ENCODE data around the gene OGFOD2.

Gene OGFOD2

DNA sequence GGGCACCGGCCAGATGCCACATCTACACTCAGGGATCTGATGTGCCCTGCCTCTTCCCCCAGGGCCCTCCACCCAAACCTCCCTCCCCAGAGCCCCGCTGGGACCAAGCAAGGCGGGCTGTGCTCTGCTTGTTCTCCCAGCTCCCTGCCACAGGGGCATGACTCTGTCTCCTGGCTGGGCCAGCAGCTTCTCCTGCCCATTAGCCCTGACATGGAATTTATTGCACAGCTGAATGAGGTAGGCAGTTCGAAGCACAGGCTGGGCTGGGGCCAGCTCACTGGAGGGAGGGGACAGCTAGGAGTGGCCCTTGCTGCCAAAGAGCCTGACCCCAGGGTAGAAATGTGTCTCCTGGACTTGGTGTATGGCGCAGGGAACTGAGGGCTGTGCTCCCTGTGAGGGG is 47.8 kb downstream of the OGFOD2 start:
- H3K79me1 ChIP-seq (ENCODE audit: low read length) = no peaks in the 10 kb centered on the region
- H3K4me2 ChIP-seq (ENCODE audit: low read length) = no peak overlapping the region
- no peak overlapping the region for H3K4me3 ChIP-seq (ENCODE audit: low read length)
- H3K27me3 ChIP-seq (ENCODE audit: insufficient read depth, low read length, poor library complexity) = no peaks in the 10 kb centered on the region
- no peak overlapping the region for H3K9ac ChIP-seq (ENCODE audit: low read length)
- H3K18ac ChIP-seq (ENCODE audit: low read length) = no peak overlapping the region
- H3K27ac ChIP-seq (ENCODE audit: low read depth, low read length) = no peak overlapping the region
- no peaks in the 10 kb centered on the region for H3K79me2 ChIP-seq (ENCODE audit: control insufficient read depth, insufficient read depth, low read length)
- H3K4me1 ChIP-seq (ENCODE audit: control insufficient read depth, low read depth, low read length) = no peaks in the 10 kb centered on the region
- no peaks in the 10 kb centered on the region for H3K36me3 ChIP-seq (ENCODE audit: control insufficient read depth, insufficient read depth, low read length)
- H2BK5ac ChIP-seq (ENCODE audit: low read length) = no peak overlapping the region
- H2BK120ac ChIP-seq (ENCODE audit: low read depth, low read length) = no peak overlapping the region
- no peak overlapping the region for H2BK15ac ChIP-seq (replicated peaks; ENCODE audit: low read depth)
- no CpG with 5 or more reads among the region's 5 CpGs for WGBS (ENCODE audit: extremely low coverage, insufficient coverage, low lambda C conversion rate)
- no peak overlapping the region for H4K5ac ChIP-seq (ENCODE audit: low read length)
- no peak for DNase-seq
- no peak overlapping the region for H3K56ac ChIP-seq (ENCODE audit: low read length)
- H3K23ac ChIP-seq (ENCODE audit: low read length) = no peak overlapping the region
- no peak overlapping the region for H4K8ac ChIP-seq (ENCODE audit: low read depth, low read length)
- H2AK5ac ChIP-seq (ENCODE audit: low read length) = no peak overlapping the region
- H3K4ac ChIP-seq (ENCODE audit: low read depth, low read length) = no peak overlapping the region

DNA sequence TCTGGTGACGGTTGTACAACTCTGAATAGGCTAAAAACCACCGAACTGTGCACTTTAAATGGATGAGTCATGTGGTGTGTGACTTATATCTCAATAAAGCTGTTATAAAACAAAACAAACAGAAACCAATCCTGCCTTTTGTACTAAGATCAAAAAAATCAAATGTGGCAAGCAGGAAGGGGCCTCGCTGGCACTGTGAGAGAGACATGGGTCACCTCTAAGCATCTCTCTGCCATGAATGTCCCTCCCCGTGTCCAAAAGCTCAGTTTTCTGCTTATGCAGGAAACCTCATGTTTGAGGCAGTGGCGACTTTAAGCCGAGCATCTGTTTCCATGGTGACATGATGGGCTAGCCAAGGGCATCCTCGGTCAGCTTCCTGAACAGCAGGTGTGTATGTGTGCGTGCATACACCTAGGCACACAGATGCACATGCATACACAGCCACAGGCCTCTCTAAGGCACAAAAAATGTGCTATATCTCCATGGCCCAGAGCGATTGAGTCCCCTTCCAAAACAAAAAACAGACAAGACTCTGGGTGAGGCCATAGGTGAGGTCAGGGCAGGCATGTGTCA is 49.9 kb downstream of the OGFOD2 start:
- no peaks in the 10 kb centered on the region for H3K79me1 ChIP-seq (ENCODE audit: low read length)
- no peak for DNase-seq

DNA sequence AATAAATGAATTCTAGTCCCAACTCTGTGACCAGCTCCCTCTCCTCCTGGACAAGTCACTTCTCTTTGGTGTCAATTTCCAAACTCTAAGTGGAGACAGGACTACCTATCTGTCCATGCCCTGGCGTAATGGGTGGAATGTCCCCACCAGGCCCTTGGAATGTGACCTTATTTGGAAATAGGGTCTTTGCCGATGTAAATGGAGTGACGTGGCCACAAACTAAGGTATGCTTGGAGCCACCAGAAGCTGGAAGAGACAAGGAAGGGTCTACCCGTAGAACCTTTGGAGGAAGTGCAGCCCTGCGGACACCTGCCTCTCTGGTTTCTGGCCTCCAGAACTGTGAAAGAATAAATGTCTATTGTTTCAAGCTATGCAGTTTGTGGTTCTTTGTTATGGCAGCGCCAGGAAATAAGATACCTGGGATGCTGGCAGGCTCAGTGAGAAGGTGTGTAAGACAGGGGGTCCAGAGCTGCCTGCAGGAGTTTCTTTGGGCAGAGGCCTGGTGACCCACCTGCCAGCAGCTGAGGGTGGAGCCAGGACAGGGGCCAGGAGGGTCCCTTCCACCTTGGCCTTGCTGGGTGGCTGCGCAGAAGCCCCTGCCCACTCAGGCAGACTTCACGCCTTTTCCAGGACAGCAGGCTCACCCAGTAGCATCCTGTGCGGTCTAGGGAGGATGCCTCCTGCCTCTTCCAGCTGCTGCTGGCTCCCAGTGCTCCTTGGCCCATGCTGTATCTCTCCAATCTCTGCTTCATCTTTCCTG is 51.2 kb downstream of the OGFOD2 start:
- H3K27me3 ChIP-seq (ENCODE audit: insufficient read depth, low read length, poor library complexity) = no peaks in the 10 kb centered on the region
- H4K5ac ChIP-seq (ENCODE audit: low read length) = no peak overlapping the region
- H3K79me2 ChIP-seq (ENCODE audit: control insufficient read depth, insufficient read depth, low read length) = no peaks in the 10 kb centered on the region
- no peak overlapping the region for H4K8ac ChIP-seq (ENCODE audit: low read depth, low read length)
- H3K79me1 ChIP-seq (ENCODE audit: low read length) = no peaks in the 10 kb centered on the region
- H3K27ac ChIP-seq (ENCODE audit: low read depth, low read length) = no peak overlapping the region
- H3K4ac ChIP-seq (ENCODE audit: low read depth, low read length) = no peak overlapping the region
- H3K56ac ChIP-seq (ENCODE audit: low read length) = no peak overlapping the region
- DNase-seq = peak; percentile 47
- no peaks in the 10 kb centered on the region for H3K4me1 ChIP-seq (ENCODE audit: control insufficient read depth, low read depth, low read length)
- H2AK5ac ChIP-seq (ENCODE audit: low read length) = no peak overlapping the region
- H2BK15ac ChIP-seq (replicated peaks; ENCODE audit: low read depth) = no peak overlapping the region
- no peak overlapping the region for H3K4me2 ChIP-seq (ENCODE audit: low read length)
- H2BK120ac ChIP-seq (ENCODE audit: low read depth, low read length) = no peak overlapping the region
- no peak overlapping the region for H3K23ac ChIP-seq (ENCODE audit: low read length)
- no peak overlapping the region for H3K4me3 ChIP-seq (ENCODE audit: low read length)
- no peaks in the 10 kb centered on the region for H3K36me3 ChIP-seq (ENCODE audit: control insufficient read depth, insufficient read depth, low read length)
- no peak overlapping the region for H3K18ac ChIP-seq (ENCODE audit: low read length)
- H2BK5ac ChIP-seq (ENCODE audit: low read length) = no peak overlapping the region
- no CpG with 5 or more reads among the region's 9 CpGs for WGBS (ENCODE audit: extremely low coverage, insufficient coverage, low lambda C conversion rate)
- no peak overlapping the region for H3K9ac ChIP-seq (ENCODE audit: low read length)

More for the DNA sequence above, 49.9 kb downstream of the OGFOD2 start:
- no peak overlapping the region for H3K9ac ChIP-seq (ENCODE audit: low read length)
- no peak overlapping the region for H3K4ac ChIP-seq (ENCODE audit: low read depth, low read length)
- H3K79me2 ChIP-seq (ENCODE audit: control insufficient read depth, insufficient read depth, low read length) = no peaks in the 10 kb centered on the region
- H4K8ac ChIP-seq (ENCODE audit: low read depth, low read length) = no peak overlapping the region
- no CpG with 5 or more reads among the region's 9 CpGs for WGBS (ENCODE audit: extremely low coverage, insufficient coverage, low lambda C conversion rate)
- no peak overlapping the region for H4K5ac ChIP-seq (ENCODE audit: low read length)
- H3K18ac ChIP-seq (ENCODE audit: low read length) = no peak overlapping the region
- no peaks in the 10 kb centered on the region for H3K36me3 ChIP-seq (ENCODE audit: control insufficient read depth, insufficient read depth, low read length)
- H2AK5ac ChIP-seq (ENCODE audit: low read length) = no peak overlapping the region
- no peak overlapping the region for H3K4me3 ChIP-seq (ENCODE audit: low read length)
- H2BK15ac ChIP-seq (replicated peaks; ENCODE audit: low read depth) = no peak overlapping the region
- no peak overlapping the region for H3K4me2 ChIP-seq (ENCODE audit: low read length)
- H3K23ac ChIP-seq (ENCODE audit: low read length) = no peak overlapping the region
- H3K56ac ChIP-seq (ENCODE audit: low read length) = no peak overlapping the region
- H3K27ac ChIP-seq (ENCODE audit: low read depth, low read length) = no peak overlapping the region
- no peaks in the 10 kb centered on the region for H3K27me3 ChIP-seq (ENCODE audit: insufficient read depth, low read length, poor library complexity)
- no peak overlapping the region for H2BK5ac ChIP-seq (ENCODE audit: low read length)
- no peak overlapping the region for H2BK120ac ChIP-seq (ENCODE audit: low read depth, low read length)
- H3K4me1 ChIP-seq (ENCODE audit: control insufficient read depth, low read depth, low read length) = no peaks in the 10 kb centered on the region

DNA sequence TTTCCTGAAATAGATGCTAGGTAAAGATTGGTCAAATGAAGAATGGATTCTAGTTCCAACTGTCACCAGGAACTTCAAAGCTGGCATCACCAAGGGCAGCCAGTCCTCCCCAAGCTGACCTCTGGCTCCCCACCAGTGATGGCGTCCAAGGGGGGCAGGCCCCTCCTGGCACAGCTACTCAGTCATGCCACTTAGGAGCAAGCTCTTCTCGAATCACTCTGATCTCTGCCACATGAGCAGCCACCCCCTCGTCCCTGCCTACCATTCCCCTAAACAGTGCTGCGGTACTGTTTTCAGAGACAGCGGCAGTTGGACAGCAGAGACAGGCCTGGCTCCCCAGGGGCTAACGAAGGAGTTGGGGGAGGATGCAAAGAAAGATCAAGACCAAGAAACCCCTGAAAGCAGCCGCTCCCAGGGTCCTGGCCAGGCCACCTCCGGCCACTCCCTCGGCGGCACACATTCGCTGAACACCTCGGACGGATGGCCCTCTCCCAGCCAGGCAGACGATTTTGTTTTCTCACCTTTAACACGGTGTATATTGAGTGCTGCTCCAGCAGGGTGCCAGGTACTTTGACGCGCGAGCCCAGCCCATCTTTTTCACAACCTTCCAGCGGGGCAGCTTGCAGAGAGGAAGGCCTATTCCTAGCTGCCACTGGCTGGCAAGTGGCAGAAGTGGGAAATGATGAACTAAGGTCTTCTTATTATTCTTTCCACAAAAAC is 52.8 kb downstream of the OGFOD2 start:
- no peak for DNase-seq

DNA sequence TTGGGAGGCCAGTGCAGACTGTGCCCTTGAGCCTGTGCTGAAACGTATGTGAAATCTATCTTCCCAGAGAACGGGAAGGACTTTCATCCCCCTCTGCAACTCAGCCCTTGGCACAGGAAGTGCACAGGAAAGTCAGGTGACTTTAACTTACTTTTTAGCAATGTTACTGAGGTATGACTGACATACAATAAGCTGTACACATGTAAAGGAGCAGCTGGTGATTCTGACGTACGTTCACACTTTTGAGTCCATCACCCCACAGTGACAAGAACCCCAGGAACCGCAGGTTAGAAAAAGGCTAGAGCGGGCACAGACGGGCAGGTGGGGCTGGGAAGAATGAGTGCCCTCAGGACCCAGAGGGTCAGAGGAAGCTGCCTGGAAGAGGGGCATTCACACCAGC is 53.4 kb downstream of the OGFOD2 start:
- no peak overlapping the region for H3K9ac ChIP-seq (ENCODE audit: low read length)

More for the DNA sequence above, 52.8 kb downstream of the OGFOD2 start:
- Histone ChIP-seq H3K27me3 (ENCODE audit: insufficient read depth, low read length, poor library complexity) (no peaks in the 10 kb centered on the region), H3K27ac (ENCODE audit: low read depth, low read length) (no peak overlapping the region), H3K23ac (ENCODE audit: low read length) (no peak overlapping the region), H3K36me3 (ENCODE audit: control insufficient read depth, insufficient read depth, low read length) (no peaks in the 10 kb centered on the region), H3K4me2 (ENCODE audit: low read length) (no peak overlapping the region), H3K4me1 (ENCODE audit: control insufficient read depth, low read depth, low read length) (no peaks in the 10 kb centered on the region), H3K4ac (ENCODE audit: low read depth, low read length) (no peak overlapping the region), H3K4me3 (ENCODE audit: low read length) (no peak overlapping the region), H3K18ac (ENCODE audit: low read length) (no peak overlapping the region), H4K5ac (ENCODE audit: low read length) (no peak overlapping the region), H2BK15ac (replicated peaks; ENCODE audit: low read depth) (no peak overlapping the region), H2AK5ac (ENCODE audit: low read length) (no peak overlapping the region), H3K79me2 (ENCODE audit: control insufficient read depth, insufficient read depth, low read length) (no peaks in the 10 kb centered on the region), H2BK120ac (ENCODE audit: low read depth, low read length) (no peak overlapping the region), H3K56ac (ENCODE audit: low read length) (no peak overlapping the region), H4K8ac (ENCODE audit: low read depth, low read length) (no peak overlapping the region), H2BK5ac (ENCODE audit: low read length) (no peak overlapping the region), H3K9ac (ENCODE audit: low read length) (no peak overlapping the region), H3K79me1 (ENCODE audit: low read length) (no peaks in the 10 kb centered on the region)
- no CpG with 5 or more reads among the region's 19 CpGs for WGBS (ENCODE audit: extremely low coverage, insufficient coverage, low lambda C conversion rate)

More for the DNA sequence above, 53.4 kb downstream of the OGFOD2 start:
- H3K79me2 ChIP-seq (ENCODE audit: control insufficient read depth, insufficient read depth, low read length) = no peaks in the 10 kb centered on the region
- H3K18ac ChIP-seq (ENCODE audit: low read length) = no peak overlapping the region
- no peak overlapping the region for H4K5ac ChIP-seq (ENCODE audit: low read length)
- no peaks in the 10 kb centered on the region for H3K4me1 ChIP-seq (ENCODE audit: control insufficient read depth, low read depth, low read length)
- no peak for DNase-seq
- no peak overlapping the region for H4K8ac ChIP-seq (ENCODE audit: low read depth, low read length)
- H3K4me2 ChIP-seq (ENCODE audit: low read length) = no peak overlapping the region
- H3K27me3 ChIP-seq (ENCODE audit: insufficient read depth, low read length, poor library complexity) = no peaks in the 10 kb centered on the region
- no peak overlapping the region for H3K4me3 ChIP-seq (ENCODE audit: low read length)
- H3K36me3 ChIP-seq (ENCODE audit: control insufficient read depth, insufficient read depth, low read length) = no peaks in the 10 kb centered on the region
- WGBS (ENCODE audit: extremely low coverage, insufficient coverage, low lambda C conversion rate) = no CpG with 5 or more reads among the region's 7 CpGs
- no peak overlapping the region for H2BK120ac ChIP-seq (ENCODE audit: low read depth, low read length)
- H2AK5ac ChIP-seq (ENCODE audit: low read length) = no peak overlapping the region
- no peak overlapping the region for H3K27ac ChIP-seq (ENCODE audit: low read depth, low read length)
- H2BK5ac ChIP-seq (ENCODE audit: low read length) = no peak overlapping the region
- no peak overlapping the region for H3K56ac ChIP-seq (ENCODE audit: low read length)
- no peaks in the 10 kb centered on the region for H3K79me1 ChIP-seq (ENCODE audit: low read length)
- no peak overlapping the region for H3K23ac ChIP-seq (ENCODE audit: low read length)
- no peak overlapping the region for H2BK15ac ChIP-seq (replicated peaks; ENCODE audit: low read depth)
- H3K4ac ChIP-seq (ENCODE audit: low read depth, low read length) = no peak overlapping the region
